GM19397 (cell line): ENCODE measurements around the gene CNTROB.
A peak's percentile ranks its signal among the peaks of the same experiment; 100 is the strongest.

Source experiments
- ATAC-seq: cut with Tn5 transposase; IDR thresholded peaks from one replicate; pipeline ENCODE4 v1.9.1; 2021; ENCODE audit warnings: mild to moderate bottlenecking, moderate library complexity; ENCODE audit not compliant: unreplicated experiment

CNTROB gene, protein sequence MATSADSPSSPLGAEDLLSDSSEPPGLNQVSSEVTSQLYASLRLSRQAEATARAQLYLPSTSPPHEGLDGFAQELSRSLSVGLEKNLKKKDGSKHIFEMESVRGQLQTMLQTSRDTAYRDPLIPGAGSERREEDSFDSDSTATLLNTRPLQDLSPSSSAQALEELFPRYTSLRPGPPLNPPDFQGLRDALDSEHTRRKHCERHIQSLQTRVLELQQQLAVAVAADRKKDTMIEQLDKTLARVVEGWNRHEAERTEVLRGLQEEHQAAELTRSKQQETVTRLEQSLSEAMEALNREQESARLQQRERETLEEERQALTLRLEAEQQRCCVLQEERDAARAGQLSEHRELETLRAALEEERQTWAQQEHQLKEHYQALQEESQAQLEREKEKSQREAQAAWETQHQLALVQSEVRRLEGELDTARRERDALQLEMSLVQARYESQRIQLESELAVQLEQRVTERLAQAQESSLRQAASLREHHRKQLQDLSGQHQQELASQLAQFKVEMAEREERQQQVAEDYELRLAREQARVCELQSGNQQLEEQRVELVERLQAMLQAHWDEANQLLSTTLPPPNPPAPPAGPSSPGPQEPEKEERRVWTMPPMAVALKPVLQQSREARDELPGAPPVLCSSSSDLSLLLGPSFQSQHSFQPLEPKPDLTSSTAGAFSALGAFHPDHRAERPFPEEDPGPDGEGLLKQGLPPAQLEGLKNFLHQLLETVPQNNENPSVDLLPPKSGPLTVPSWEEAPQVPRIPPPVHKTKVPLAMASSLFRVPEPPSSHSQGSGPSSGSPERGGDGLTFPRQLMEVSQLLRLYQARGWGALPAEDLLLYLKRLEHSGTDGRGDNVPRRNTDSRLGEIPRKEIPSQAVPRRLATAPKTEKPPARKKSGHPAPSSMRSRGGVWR

DNA sequence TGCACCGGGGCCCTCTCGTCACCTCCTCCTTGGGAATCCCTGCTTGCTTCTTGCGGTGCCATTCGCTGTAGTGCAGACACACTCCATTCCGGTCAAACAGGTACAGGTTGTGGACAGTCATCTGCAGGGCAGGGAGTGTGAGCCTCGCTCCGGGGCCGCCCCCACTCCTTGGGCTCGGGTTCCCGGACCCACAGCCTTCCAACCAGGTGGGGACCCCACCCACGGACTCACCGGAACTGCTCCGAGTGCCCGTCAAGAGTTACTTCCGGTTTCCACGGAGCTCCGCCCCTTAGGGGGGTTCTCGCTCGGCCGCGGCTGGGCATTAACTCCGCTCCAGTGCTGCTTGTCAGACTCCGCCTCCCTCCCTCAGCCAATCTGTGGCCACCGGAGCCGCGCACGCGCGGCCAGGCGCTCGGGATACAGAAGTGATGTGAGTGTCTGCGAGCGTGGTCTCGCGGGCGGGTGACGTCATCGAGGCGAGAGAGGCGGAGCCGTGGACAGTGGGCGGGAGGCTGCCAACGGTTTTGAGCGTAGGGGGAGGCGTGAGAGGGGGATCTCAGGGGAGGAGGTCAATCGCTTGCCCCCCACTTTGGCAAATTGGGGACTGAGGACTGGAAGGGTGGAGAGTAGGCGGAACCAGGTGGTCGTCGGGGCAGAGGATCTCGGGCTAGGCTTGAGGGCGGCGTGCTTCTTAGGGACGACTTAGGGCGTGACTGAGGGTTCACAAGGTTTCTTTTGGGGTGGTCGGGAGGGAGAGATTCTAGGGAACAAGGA is at the start of gene CNTROB, which contains the start of gene TRAPPC1:
Gene CNTROB, plus strand, starts transcription at position 498 of the 774 bp plus-strand sequence. CDS start 874 bp downstream, outside the sequence.
Gene TRAPPC1, minus strand, starts transcription at position 238 of the 774 bp plus-strand sequence. Its CDS starts 117 bp downstream, at position 121.
- peak; percentile 97 for ATAC-seq

DNA sequence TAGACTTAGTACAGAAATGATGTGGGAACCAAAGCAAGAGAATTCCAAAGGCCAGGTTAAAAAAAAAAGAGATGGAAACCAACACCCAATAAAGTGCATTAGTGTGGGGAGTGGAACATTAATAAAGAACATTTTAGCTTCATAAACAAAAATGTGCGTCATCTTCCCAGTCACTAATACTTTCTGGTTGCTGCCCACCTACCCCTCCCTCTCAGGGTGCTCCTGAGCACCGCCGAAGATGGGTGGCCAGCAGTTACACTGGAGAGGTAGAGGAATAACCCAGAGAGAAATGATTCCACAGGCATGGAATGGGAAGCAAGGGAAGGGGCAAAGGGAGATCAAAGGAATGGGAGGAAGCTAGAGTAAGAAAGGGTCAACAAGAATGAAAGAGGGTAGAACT is 49.4 kb upstream of the CNTROB start:
- ATAC-seq, result no peak

DNA sequence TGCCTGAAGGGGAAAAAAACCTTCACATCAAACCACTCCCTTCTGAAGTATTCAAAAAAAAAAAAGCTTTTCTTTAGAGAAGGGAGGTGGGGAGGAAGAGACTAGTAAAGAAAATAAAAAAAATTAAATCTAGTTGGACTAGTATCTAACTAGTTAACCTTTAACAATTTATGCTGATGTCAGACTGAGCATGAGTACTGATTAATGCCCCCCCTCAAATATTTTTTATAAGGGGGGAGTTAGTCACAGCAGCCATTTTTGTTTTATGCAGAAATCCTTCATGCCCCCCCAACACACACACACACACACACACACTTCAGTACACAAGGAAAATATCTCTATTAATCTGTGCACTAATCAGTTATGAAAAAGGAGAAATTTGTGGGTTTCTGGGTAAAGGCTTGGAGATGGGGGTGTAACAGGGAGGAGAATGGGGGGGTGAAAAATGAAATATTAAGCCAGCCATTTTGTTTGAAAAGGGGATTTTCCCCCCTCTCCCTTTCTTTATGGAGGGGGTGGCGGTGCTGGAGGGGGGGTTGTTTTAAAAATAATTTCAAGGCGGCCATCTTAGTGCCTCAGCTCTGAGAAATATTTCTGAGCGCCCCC is 48.1 kb upstream of the CNTROB start:
- ATAC-seq, result no peak

DNA sequence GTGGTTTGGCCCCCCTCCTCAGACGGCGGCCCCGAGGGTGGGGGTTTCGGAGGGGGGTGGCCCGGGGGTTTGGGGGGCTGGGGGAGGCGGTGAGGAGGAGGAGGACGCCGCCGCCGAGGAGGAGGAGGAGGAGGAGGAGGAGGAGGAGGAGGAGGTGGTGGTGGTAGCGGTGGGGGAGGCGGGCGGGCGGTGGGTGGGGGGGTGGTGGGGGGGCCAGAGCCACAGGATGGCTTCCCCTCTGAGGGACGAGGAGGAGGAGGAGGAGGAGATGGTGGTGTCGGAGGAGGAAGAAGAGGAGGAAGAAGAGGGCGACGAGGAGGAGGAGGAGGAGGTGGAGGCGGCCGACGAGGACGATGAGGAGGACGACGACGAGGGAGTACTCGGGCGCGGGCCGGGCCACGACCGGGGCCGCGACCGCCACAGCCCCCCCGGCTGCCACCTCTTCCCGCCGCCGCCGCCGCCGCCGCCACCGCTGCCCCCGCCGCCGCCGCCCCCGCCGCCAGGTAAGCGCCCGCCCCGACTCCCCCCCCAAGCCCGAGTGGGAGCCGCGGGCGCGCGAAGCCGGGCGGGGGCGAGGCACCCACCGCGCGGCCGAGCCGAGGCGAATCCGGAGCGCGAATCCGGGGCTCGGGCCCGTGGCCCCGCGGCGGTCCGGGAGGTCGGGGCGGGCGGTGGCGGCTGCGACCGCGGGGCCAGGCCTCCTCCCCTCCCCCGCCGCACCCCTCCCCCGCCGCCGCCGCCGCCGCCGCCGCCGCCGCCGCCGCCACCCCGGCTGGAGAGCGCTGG is 47.2 kb upstream of the CNTROB start:
- peak; percentile 6 for ATAC-seq

DNA sequence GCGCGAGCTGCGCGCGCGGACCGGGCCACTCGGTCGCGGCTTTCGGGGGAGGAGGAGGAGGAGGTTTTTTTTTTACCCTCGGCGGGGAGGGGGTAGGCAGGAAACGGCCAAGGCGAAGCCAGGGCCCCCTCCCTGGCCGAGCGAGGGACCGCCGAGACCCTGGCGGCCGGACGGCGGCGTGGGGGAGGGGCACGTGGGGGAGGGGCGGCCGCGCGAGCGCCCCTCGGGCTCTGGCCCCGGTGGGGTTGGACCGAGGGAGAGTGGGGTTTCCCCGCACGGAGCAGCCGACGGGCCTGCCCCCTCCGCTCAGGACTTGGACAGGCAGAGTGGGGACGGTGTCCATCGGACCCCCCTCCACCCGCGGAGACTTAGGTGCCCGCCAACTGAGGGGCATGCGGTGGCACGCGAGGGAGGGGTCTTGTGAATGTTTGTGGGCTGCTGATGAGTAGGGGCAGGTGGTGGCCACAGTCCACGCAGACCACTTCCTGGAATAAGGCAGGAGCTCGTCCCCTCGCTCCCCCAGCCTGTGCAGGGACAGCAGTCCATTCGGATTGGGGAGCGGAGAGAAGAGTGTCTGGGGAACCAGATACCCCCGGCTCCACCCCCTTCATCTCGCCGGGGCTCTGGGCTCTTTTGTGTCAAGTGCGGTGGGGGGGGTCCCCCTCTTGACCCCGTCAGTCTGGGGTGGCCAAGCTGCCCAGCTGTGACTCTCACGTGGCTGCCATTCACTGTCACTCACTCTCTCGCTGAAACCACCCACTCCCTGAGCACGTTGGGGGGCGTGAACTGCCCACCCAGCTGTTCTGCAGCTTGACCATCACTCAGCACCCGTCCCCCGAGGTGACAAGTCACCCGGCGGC is 46.4 kb upstream of the CNTROB start:
- ATAC-seq, result peak; percentile 31

DNA sequence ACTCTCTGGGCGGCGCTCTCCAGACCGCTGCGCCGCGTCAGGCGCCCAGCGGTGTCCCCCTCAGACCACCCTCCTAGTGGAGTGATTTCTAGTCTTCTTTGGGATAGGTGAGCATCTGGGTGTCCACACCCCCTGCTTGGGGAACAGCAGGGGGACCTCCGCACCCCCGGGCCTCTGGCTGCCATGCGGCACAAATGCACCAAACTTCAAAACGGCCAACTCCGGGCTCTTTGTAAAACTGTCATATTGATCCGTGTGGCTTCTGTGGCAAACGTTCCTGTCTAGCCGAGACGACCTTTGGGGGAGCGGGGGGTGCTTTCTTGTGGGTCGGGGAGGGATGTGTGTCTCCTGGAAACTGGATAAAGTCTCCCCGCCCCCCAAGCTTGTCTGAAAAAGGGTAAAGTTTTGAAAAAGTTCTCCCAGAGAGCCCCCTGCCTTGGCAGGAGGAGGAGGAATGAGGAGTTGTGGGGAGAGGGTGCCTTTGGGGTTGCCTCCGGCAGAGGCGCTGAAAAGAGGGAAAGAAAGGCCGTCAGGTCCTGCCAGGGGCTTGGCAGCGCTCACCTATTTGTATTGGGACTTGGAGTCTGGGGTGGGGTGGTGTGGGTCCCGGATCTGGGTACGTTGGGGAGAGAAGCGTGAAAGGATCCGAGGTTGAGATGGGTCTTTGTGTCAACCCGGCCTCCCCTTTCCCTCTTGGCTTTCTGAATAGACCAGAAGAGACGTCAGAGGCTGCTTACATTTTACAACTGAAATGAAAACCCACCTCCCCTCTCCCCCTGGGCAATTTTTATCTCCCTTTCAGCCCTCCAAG is 45.6 kb upstream of the CNTROB start:
- ATAC-seq, result no peak

DNA sequence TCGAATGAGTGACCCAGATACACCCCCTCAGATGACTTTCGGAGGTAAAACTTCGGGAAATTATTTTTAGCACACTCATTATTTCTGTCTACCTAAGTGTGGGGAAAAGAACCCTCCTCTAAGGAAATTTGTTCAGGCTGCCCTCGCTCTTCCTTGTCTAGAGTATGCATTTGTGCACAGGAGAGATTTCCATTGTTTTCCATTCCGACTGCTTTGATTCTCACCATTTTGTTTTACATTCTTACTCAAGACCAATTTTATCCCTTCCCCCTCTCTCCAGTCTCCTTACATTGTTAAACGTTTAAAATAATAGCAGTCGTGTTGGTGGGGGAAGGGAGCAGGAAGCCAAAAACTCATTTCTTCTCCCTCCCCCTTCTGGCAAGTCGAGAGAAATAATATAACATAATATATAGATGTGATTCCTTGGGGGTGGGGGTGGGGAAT is 44.9 kb upstream of the CNTROB start:
- ATAC-seq, result no peak

DNA sequence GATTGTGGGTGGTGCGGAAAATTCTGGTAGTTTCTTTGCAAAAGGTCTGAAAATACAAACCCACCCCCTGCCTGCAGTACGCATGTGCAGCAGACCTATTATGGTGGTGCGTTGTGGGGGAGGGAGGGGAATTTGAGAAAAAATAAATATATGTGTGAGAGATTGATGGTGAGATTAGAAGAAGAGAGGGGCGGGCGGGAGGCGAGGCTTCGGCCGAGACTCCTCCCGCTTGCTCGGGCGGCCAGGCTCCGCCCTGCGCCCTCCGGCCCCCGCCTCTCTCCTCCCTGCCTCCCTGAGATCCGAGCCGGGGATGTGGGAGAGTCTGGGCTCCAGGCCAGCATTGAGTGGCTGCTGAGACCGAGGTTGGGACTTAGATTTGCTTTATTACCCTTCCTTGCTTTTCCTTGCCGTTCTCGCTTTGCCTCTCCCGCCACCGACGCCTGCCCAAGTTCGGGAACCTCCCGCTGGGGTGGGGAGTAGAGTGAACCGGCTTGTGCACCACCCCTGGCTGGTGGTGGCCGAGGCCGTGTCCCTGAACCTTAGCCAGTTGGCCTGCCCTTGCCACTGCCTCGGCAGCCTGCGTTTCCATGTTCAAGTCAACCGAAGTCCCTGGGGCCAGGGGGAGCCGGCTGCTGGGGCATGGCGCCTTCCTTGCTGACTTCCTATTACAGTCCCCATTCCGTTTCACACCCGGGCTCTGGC is 44.4 kb upstream of the CNTROB start:
- peak; percentile 45 for ATAC-seq

DNA sequence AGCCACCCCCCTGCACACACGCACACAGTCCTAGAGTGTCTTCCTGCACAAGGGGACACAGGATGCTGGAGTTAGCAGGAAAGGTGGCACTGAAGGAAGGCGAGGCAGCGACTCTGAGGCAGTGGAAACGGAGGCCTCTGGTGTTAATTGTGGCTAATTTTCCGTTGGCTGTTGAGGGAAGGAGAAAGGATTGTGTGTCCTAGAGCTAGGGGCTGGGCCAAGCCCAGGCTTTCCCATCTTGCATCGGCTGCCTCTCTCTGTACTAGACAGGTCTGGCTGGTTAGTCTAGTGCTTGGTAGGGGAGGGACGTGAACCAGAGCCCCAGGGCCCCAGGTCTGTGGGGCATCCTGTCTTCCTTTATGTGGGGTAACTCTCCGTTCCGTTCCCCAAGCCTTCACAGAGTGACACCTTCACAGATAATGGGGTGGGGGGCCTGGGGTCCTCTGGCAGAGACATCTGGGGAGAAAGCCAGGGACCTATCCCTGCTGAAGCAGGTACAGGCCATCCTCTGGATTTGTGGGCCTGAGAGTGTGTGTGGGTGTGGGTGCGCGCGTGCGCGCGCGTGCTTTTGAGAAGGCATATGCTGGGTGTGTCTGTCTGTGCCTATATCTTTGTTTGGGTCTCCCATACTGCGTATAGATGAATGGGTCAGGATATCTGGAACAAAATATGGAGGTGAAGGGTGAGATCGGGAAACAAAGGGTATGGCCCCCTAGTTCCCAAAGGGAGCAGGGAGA is 43.7 kb upstream of the CNTROB start, which contains the start of gene CHD3:
Gene CHD3, plus strand, starts transcription at position 606 of the 737 bp plus-strand sequence. CDS start 212 bp downstream, outside the sequence.
- no peak for ATAC-seq

DNA sequence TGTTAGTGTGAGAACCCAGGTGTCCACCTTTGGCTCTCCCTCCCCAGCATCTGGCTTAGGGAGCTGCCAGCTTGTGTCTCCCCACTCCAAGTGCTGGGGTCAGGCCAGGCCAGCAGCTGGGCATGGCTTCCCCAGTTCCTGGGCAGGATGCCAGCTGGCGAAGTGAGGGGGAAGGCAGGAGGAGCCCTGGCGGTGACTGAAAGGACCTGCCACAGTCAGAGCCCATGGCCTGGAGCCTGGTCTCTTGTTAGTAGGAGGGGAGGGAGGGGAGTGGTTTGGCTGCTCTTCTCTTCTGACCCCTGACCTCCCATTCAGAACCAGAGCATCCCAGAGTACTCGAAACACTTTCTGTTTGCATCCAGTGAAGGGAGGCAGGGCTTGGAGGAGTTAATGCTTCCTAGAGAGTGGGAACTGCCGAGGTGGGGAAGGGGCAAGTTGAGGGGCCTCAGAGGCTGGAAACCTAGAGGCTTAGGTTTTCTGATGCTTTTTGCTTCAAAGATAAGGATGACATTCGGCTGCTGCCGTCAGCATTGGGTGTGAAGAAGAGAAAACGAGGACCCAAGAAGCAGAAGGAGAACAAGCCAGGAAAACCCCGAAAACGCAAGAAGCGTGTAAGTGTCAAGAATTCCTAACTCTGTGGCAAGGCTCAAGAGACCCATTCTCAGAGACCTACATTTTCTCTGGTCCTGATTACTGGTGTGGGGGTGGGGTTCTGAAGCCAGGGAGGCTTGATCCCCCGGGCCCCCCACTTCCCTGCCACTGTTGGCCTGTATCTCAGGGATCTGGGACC is 42.6 kb upstream of the CNTROB start:
- no peak for ATAC-seq

DNA sequence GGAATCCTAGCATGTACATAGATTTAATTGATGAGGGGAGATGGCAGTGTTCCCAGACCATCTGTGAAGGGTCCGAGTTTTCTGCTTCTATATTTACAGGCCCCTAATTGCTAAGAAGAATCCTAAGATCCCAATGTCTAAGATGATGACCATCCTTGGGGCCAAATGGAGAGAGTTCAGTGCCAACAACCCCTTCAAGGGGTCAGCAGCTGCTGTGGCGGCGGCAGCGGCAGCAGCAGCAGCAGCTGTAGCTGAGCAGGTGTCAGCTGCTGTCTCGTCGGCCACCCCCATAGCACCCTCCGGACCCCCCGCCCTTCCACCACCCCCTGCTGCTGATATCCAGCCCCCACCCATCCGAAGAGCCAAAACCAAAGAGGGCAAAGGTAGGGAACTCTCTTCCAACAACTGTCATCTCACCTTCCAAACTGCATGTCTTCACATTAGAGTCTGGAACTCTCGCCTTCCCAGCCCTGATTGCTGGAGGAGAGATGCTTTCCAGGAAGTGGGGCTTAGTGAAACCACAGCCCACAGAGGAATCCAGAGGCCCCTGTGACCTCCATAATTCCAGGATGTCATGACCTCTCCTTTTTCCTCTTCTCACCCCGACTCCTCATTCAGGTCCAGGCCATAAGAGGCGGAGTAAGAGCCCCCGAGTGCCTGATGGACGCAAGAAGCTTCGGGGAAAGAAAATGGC is 38.7 kb upstream of the CNTROB start:
- no peak for ATAC-seq

DNA sequence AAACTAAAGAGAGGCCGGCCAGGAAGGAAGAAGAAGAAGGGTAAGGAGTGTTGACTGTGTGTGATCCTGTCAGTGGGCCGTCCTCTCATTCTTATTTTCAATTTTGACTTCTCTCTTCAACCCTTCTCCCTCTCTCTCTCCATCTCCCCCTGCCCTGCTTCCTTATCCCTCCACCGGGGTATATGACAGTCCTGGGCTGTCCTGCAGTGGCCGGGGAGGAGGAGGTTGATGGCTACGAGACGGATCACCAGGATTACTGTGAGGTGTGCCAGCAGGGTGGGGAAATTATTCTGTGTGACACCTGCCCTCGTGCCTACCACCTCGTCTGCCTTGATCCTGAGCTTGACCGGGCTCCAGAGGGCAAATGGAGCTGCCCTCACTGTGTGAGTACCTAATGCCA is 37.8 kb upstream of the CNTROB start:
- ATAC-seq, result no peak

DNA sequence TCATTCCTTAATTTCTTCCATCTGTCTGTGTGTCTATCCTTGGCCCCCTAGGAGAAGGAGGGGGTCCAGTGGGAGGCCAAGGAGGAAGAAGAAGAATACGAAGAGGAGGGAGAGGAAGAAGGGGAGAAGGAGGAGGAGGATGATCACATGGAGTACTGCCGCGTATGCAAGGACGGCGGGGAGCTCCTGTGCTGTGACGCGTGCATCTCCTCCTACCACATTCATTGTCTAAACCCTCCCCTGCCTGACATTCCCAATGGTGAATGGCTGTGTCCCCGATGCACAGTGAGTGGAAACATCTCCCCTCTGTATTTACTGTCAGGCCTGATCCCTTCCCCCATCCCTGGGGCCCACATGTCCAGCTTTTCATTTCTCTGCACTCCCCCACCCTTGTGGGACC is 37.1 kb upstream of the CNTROB start:
- ATAC-seq, result no peak

DNA sequence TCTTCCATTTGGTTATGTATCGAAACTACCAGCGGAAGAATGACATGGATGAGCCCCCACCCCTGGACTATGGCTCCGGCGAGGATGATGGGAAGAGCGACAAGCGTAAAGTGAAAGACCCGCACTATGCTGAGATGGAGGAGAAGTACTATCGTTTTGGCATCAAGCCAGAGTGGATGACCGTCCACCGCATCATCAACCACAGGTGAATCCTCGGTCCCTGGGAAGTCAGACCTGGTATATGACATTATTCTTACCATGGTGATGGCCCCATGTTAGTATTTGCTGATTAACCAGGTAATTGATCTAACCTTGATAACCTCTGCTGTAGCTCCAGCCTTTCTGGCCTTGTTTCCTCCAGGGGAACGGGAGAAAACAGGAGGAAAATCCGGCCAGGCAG is 34.9 kb upstream of the CNTROB start:
- ATAC-seq, result no peak

DNA sequence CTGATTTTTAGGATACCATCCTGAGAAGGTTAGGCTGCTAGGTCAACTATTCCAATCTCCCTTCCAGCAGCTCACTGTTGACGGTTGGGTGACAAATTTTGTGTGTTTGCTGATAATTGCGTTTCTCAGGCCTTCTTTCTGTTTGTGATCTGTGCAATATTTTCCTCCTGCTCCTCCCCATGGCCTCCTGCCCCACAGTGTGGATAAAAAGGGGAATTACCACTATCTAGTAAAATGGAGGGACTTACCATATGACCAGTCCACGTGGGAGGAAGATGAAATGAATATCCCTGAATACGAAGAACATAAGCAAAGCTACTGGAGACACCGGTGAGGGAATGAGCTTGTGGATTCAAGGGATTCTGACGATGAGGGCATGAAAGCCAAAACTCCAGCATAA is 34.2 kb upstream of the CNTROB start:
- ATAC-seq, result no peak
